Sigmoid colon (tissue), 7 donors: ENCODE measurements around the gene TANGO2. TPM values are rescaled to one million over a fixed set of nuclear protein-coding genes. Genes with fewer than 3 reads are reported as not detected.
A peak's percentile ranks its signal among the peaks of the same experiment; 100 is the strongest.

Experiments
- DNase-seq: peaks from one replicate; pipeline ENCODE4 v3.0.0-alpha.2; 2019
- H3K27ac ChIP-seq, 4 donors: fragments of 200-600 bp; sonication (generic); one replicate each; pipeline ENCODE4 v1.5.1; 2016 to 2019; ENCODE audit warnings: mild to moderate bottlenecking in 1 of 4
- H3K27me3 ChIP-seq, 3 donors: fragments of 200-600 bp; sonication (generic); one replicate each; pipeline ENCODE4 v1.5.1; 2019; ENCODE audit warnings: mild to moderate bottlenecking in 1 of 3
- H3K36me3 ChIP-seq, 4 donors: fragments of 200-600 bp; sonication (generic); one replicate each; pipeline ENCODE4 v1.5.1; 2016 to 2019
- H3K4me1 ChIP-seq, 4 donors: fragments of 200-600 bp; sonication (generic); one replicate each; pipeline ENCODE4 v1.5.1; 2017 to 2019
- H3K4me3 ChIP-seq, 4 donors: fragments of 200-600 bp; sonication (generic); one replicate each; pipeline ENCODE4 v1.5.1; 2017 to 2019; ENCODE audit warnings: mild to moderate bottlenecking in 2 of 4, moderate library complexity in 1 of 4
- H3K9me3 ChIP-seq, 4 donors: fragments of 200-600 bp in 3 of 4; sonication (generic) in 3 of 4; one replicate each; pipeline versions ENCODE4 v1.5.1 to v1.6.1; 2013 to 2019
- EP300 ChIP-seq, 4 donors: sonication (generic); formaldehyde crosslinking; IDR thresholded peaks; one replicate each; pipeline ENCODE4 v1.6.1; 2017; ENCODE audit warnings: antibody characterized with exemption in 4 of 4
- POLR2A ChIP-seq, 2 donors: fragments of 450-650 bp; IDR thresholded peaks; one replicate each; pipeline ENCODE4 v1.6.1; 2016; ENCODE audit warnings: antibody characterized with exemption in 2 of 2, mild to moderate bottlenecking in 2 of 2, moderate library complexity in 2 of 2
- POLR2AphosphoS5 ChIP-seq, 4 donors: sonication (generic); formaldehyde crosslinking; IDR thresholded peaks; one replicate each; pipeline ENCODE4 v1.6.1; 2017; ENCODE audit warnings: antibody characterized with exemption in 4 of 4
- WGBS, 2 donors: extraction: QIAGEN DNeasy Blood & Tissue Kit; methylation state at CpG; one replicate each; pipeline ENCODE4 v1.1.7; 2013; 5-methylcytosine and 5-hydroxymethylcytosine counted together
- intact Hi-C: fragments of 100-400 bp; cut with DNase I; formaldehyde crosslinking; loops from one replicate; pipeline ENCODE4 v1.15.1; 2023
- polyA plus RNA-seq, 3 donors: library from polyadenylated mRNA; stranded (reverse); fragments of 200-250 nt; gene quantifications; one replicate each; pipeline ENCODE4 v1.2.3, GENCODE V29; 2013
- total RNA-seq, 4 donors: library from RNA; depleted of rRNA; stranded (reverse); fragments of >200 nt; gene quantifications; one replicate each; pipeline ENCODE4 v1.1.0, GENCODE V29; 2016
- TF ChIP-seq, protein P1 (sequence below), 4 experiments: fragments of 450-650 bp in 3 of 4; fragments of 200-600 bp in 1 of 4; IDR thresholded peaks; one replicate each; pipeline ENCODE4 v1.5.1; 2016 to 2019; ENCODE audit warnings: antibody characterized with exemption in 4 of 4, mild to moderate bottlenecking in 3 of 4, moderate library complexity in 2 of 4
- donor health status: healthy with polysubstance abuse.
- donor health status: Bipolar disorder and iron deficiency.
- donor health status: healthy.

TANGO2 gene
- total and polyA plus RNA-seq, 7 donors: 24.2 to 46.2 (median 31.6) TPM

DNA sequence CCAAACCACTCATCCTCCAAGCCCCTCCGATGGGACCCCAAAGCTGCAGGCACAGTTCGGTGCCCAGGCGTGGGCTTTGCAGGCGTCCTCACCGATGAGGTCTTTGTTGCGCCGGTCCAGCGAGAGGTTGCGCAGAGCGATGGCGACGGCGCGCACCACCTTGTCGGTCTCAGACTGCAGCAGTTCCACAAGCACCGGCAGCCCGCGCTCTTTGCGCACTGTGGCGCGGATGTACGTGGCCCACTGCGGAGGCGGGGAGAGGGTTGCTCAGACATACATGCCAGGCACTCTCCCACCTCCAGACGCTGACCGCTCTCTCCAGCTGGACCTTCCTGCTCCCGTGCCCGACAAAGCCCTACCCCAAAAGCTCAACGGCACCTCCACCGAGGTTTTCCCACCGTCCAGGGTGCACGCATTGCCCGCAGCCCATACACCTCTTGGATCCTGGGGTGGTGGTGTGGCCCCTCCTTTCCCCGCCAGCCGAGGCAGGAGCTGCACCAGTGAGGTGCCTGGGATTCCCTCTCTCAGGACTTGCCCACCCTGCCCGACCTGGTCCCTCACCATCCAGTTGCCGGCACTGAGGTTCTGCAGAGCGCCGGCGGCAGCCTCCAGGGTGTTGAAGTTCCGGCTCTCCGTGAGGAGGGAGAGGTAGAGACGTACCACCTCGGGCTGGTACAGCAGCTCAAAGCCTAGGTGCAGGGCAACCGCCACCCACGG is 47.2 kb upstream of the TANGO2 start:
- no peaks in the 10 kb centered on the region for H3K9me3 ChIP-seq
- H3K27me3 ChIP-seq: no peaks in the 10 kb centered on the region
- WGBS, 2 donors: 96% methylated on average over 46 of the region's 46 CpGs
- DNase-seq: no peak
- H3K36me3 ChIP-seq: peaks cover under 1 to 54% (median 8%) of the 10 kb centered on the region in 4 donors
- TF ChIP-seq, protein P1, sequence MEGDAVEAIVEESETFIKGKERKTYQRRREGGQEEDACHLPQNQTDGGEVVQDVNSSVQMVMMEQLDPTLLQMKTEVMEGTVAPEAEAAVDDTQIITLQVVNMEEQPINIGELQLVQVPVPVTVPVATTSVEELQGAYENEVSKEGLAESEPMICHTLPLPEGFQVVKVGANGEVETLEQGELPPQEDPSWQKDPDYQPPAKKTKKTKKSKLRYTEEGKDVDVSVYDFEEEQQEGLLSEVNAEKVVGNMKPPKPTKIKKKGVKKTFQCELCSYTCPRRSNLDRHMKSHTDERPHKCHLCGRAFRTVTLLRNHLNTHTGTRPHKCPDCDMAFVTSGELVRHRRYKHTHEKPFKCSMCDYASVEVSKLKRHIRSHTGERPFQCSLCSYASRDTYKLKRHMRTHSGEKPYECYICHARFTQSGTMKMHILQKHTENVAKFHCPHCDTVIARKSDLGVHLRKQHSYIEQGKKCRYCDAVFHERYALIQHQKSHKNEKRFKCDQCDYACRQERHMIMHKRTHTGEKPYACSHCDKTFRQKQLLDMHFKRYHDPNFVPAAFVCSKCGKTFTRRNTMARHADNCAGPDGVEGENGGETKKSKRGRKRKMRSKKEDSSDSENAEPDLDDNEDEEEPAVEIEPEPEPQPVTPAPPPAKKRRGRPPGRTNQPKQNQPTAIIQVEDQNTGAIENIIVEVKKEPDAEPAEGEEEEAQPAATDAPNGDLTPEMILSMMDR (IDR thresholded peaks at IDR 0.05): no peak
- no peak for TF ChIP-seq POLR2AphosphoS5 (IDR thresholded peaks at IDR 0.05)
- TF ChIP-seq POLR2A (IDR thresholded peaks at IDR 0.05): no peak
- TF ChIP-seq EP300 (IDR thresholded peaks at IDR 0.05): no peak
- intact Hi-C loops: loop anchor here (10.0 kb wide), 1 partner anchor 111 kb away; the partner anchor contains the start of gene DGCR8
- H3K4me3 ChIP-seq: no peak overlapping the region
- peaks cover 0 to 22% (median 16%) of the 10 kb centered on the region in 4 donors for H3K4me1 ChIP-seq
- H3K27ac ChIP-seq: peak overlapping the region in 1 of 4 donors; percentile 30

DNA sequence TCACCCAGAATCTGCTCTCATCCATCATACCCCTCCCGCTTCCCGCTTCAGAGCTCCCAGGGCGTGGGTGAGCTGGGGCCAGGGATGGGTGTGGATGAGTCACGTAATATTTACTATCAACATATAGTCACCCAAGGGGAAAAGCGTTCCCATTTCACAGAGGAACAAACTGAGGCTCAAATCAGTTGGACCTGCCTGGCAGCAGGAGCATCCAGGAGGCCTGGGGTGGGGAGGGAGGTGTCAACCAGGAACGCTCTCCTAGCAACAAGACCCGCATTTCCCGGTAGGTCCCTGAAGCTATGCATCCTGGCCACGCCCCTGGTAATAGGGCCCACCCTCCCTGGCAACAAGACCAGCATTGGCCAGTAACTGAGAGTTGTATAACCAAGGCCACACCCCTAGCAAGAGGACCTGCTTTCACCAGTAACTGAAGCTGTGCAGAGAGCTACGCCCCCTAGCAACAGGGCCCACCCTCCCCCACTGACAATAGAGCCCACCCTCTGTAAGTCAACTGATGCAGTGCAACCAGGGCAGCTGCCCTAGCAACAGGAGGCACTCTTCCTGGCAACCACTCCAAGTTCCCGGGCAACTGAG is 46.5 kb upstream of the TANGO2 start:
- H3K4me1 ChIP-seq: peaks cover 0 to 22% (median 16%) of the 10 kb centered on the region in 4 donors
- no peak overlapping the region for H3K4me3 ChIP-seq
- 49 to 53% methylated on average over 11 of the region's 11 CpGs for WGBS, 2 donors
- intact Hi-C loops: loop anchor here (10.0 kb wide), 1 partner anchor 110 kb away; the partner anchor contains the start of gene DGCR8
- no peak for TF ChIP-seq POLR2A (IDR thresholded peaks at IDR 0.05)
- TF ChIP-seq POLR2AphosphoS5 (IDR thresholded peaks at IDR 0.05): no peak
- H3K27me3 ChIP-seq: no peaks in the 10 kb centered on the region
- H3K27ac ChIP-seq: peak overlapping the region in 2 of 4 donors; percentile 30 to 43
- no peaks in the 10 kb centered on the region for H3K9me3 ChIP-seq
- DNase-seq: no peak
- peaks cover 0 to 54% (median 9%) of the 10 kb centered on the region in 4 donors for H3K36me3 ChIP-seq

DNA sequence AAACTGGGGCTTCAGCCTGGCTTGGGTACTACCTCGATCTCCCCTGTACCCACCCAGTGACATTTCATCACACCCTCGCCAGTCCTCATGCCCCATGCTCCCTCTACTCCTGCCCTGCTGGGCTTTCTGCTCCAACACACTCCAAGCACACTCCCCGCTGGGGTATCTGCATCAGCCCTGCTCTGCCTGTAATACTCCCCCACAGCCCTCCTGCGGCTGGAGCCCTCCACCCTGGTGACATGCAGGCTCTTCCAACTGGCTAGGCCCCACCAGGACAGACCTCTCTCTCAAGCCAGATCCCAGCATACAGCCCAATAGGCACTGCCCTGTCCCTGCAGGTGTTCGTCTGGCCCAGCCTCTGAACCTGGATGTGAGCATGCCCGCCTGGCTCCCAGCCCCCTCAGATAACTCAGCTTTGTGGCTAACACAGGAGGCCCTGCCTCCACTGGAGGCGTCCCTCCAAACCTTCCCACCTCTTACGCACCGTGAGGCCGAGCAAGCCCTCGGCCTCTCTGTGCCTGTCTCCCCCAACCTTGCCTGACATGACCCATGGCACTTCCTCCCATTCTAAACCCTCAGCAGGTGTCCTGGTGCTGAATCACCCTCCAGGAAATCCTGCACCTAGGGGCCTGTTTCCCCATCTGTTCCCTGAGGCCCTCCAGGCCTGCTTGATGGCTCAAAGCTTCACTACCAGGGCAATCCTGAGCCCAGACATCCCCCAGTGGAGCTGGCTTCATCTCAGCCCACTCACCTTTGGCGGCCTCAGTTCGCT is 45.8 kb upstream of the TANGO2 start:
- Histone ChIP-seq H3K9me3 (no peaks in the 10 kb centered on the region), H3K27me3 (no peaks in the 10 kb centered on the region), H3K36me3 (peaks cover 0 to 54% (median 7%) of the 10 kb centered on the region in 4 donors), H3K27ac (peak overlapping the region in 2 of 4 donors; percentile 30 to 43), H3K4me3 (no peak overlapping the region), H3K4me1 (peaks cover 0 to 22% (median 16%) of the 10 kb centered on the region in 4 donors)
- intact Hi-C loops: loop anchor here (10.0 kb wide), 1 partner anchor 110 kb away; the partner anchor contains the start of gene DGCR8
- TF ChIP-seq EP300 (IDR thresholded peaks at IDR 0.05): no peak
- no peak for TF ChIP-seq POLR2AphosphoS5 (IDR thresholded peaks at IDR 0.05)
- no peak for TF ChIP-seq POLR2A (IDR thresholded peaks at IDR 0.05)
- TF ChIP-seq, protein P1 (IDR thresholded peaks at IDR 0.05): no peak
- DNase-seq: no peak
- 54 to 77% methylated on average over 13 of the region's 13 CpGs for WGBS, 2 donors

DNA sequence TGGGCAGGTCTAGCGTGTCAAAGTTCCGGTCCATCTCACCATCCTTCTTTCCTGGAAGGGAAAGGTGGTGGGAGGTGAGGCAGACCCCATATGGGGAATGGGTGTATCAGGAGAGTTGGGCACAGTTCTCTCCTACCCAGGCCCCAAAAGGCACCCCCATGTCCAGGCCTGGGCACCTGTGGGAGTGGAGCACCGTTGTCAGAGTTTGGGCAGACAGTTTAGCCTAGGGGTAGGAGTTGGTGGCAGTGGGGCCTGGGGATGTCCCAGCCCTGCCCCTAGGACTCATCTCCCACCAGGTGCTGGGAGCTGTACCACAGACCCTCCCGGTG is 45.2 kb upstream of the TANGO2 start:
- H3K36me3 ChIP-seq: peaks cover 0 to 58% (median 9%) of the 10 kb centered on the region in 4 donors

More for the DNA sequence above, 45.2 kb upstream of the TANGO2 start:
- no peak for DNase-seq
- Histone ChIP-seq H3K27ac (peak overlapping the region in 2 of 4 donors; percentile 30 to 43), H3K9me3 (no peaks in the 10 kb centered on the region), H3K4me3 (no peak overlapping the region), H3K27me3 (no peaks in the 10 kb centered on the region), H3K4me1 (peaks cover 0 to 20% (median 13%) of the 10 kb centered on the region in 4 donors)
- TF ChIP-seq, protein P1 (IDR thresholded peaks at IDR 0.05): no peak
- TF ChIP-seq EP300 (IDR thresholded peaks at IDR 0.05) (no peak), POLR2A (IDR thresholded peaks at IDR 0.05) (no peak), POLR2AphosphoS5 (IDR thresholded peaks at IDR 0.05) (no peak)
- 75 to 92% methylated on average over 4 of the region's 4 CpGs for WGBS, 2 donors
- intact Hi-C loops: loop anchor here (10.0 kb wide), 1 partner anchor 109 kb away; the partner anchor contains the start of gene DGCR8
